ENCODE results near the gene LRRC32.

LRRC32 gene

GRCh38 chr11:76630600-76631281 lies 39.8 kb downstream of the LRRC32 start:
- no peak overlapping the region for H3K4me3 ChIP-seq (replicated peaks in 1 of 2; ENCODE audit: low read depth in 2 of 2, low read length in 2 of 2)
- no peak for DNase-seq (ENCODE audit: low read depth in 2 of 2)
- TF ChIP-seq, protein P1, sequence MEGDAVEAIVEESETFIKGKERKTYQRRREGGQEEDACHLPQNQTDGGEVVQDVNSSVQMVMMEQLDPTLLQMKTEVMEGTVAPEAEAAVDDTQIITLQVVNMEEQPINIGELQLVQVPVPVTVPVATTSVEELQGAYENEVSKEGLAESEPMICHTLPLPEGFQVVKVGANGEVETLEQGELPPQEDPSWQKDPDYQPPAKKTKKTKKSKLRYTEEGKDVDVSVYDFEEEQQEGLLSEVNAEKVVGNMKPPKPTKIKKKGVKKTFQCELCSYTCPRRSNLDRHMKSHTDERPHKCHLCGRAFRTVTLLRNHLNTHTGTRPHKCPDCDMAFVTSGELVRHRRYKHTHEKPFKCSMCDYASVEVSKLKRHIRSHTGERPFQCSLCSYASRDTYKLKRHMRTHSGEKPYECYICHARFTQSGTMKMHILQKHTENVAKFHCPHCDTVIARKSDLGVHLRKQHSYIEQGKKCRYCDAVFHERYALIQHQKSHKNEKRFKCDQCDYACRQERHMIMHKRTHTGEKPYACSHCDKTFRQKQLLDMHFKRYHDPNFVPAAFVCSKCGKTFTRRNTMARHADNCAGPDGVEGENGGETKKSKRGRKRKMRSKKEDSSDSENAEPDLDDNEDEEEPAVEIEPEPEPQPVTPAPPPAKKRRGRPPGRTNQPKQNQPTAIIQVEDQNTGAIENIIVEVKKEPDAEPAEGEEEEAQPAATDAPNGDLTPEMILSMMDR (IDR thresholded peaks at IDR 0.05; ENCODE audit: low read depth, low read length), result no peak

GRCh38 chr11:76629853-76630599 lies 40.5 kb downstream of the LRRC32 start:
- H3K4me3 ChIP-seq (replicated peaks in 1 of 2; ENCODE audit: low read depth in 2 of 2, low read length in 2 of 2), result peak overlapping the region in 1 of 2 donors; percentile 18
- peak; percentile 84 to 87 for DNase-seq (ENCODE audit: low read depth in 2 of 2)
- TF ChIP-seq, protein P1 (IDR thresholded peaks at IDR 0.05; ENCODE audit: low read depth, low read length), result peak; percentile 11

GRCh38 chr11:76629116-76629852 lies 41.3 kb downstream of the LRRC32 start:
- DNase-seq (ENCODE audit: low read depth in 2 of 2), result peak; percentile 95 to 97
- TF ChIP-seq, protein P1 (IDR thresholded peaks at IDR 0.05; ENCODE audit: low read depth, low read length), result no peak
- H3K4me3 ChIP-seq (replicated peaks in 1 of 2; ENCODE audit: low read depth in 2 of 2, low read length in 2 of 2), result no peak overlapping the region

- DNase-seq (ENCODE audit: low read depth in 2 of 2), result no peak
- no peak overlapping the region for H3K4me3 ChIP-seq (replicated peaks in 1 of 2; ENCODE audit: low read depth in 2 of 2, low read length in 2 of 2)
- TF ChIP-seq, protein P1 (IDR thresholded peaks at IDR 0.05; ENCODE audit: low read depth, low read length), result no peak
These were observed 42.1 kb downstream of the LRRC32 start for GRCh38 chr11:76628408-76628947.

DNA sequence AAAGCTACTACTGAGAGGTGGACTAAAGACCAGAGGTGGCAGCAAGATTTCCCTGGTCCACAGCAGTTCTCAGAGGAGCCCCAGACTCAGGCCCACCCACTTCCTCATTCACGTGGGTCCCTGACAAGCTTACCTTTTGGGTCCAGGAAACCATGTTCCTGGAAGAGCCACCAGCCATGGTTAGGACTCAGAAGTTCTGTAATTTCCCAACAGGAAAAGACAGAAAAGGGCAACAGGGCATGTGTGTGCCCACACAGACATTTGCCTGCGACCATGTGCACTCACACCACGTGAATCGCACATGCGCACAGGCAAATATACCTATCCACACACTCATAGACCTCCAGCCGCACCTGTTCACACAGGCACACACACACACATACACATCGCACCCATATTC lies 42.9 kb downstream of the LRRC32 start:
- DNase-seq (ENCODE audit: low read depth in 2 of 2), result no peak
- no peak overlapping the region for H3K4me3 ChIP-seq (replicated peaks in 1 of 2; ENCODE audit: low read depth in 2 of 2, low read length in 2 of 2)
- TF ChIP-seq, protein P1 (IDR thresholded peaks at IDR 0.05; ENCODE audit: low read depth, low read length), result no peak

DNA sequence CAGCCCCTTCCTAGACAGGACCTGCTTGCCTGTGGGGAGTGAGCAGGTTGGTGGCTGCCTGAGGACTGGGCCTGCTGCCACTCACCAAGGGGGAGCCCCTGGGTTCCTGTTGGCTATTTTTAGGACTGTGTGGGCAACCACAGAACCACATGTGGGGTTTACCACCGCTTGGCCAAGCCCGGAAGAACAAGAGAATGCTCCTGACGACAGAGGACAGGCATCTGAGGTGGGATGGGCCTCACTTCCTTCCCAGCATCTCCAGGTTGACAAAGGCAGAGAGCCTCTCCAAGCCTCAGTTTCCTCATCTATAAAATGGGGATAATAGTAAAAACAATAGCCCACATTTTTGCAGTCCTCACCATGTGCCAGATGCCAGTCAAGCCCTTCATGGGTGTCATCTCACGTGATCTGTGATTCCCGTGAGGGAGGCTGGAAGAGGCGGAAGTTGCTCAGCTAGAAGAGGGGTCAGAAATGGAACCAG lies 43.6 kb downstream of the LRRC32 start:
- no peak overlapping the region for H3K4me3 ChIP-seq (replicated peaks in 1 of 2; ENCODE audit: low read depth in 2 of 2, low read length in 2 of 2)
- TF ChIP-seq, protein P1 (IDR thresholded peaks at IDR 0.05; ENCODE audit: low read depth, low read length), result no peak
- peak; percentile 46 to 64 for DNase-seq (ENCODE audit: low read depth in 2 of 2)

Data from cardiac fibroblast (primary cell).